Stimulated activated CD8-positive, alpha-beta memory T cell treated with anti-CD3 and anti-CD28 coated beads, Interleukin-7, amount 100 ng/mL, for 1 hour (primary cell): ENCODE measurements around the gene UBE2J2.

Experiments
- DNase-seq, 2 donors: peaks; one replicate each; pipeline ENCODE4 v3.0.0-alpha.2; 2020; ENCODE audit warnings: low read depth in 2 of 2

UBE2J2 gene

GRCh38 chr1:1295154-1295923 is 21.7 kb upstream of the UBE2J2 start:
- DNase-seq: no peak

DNA sequence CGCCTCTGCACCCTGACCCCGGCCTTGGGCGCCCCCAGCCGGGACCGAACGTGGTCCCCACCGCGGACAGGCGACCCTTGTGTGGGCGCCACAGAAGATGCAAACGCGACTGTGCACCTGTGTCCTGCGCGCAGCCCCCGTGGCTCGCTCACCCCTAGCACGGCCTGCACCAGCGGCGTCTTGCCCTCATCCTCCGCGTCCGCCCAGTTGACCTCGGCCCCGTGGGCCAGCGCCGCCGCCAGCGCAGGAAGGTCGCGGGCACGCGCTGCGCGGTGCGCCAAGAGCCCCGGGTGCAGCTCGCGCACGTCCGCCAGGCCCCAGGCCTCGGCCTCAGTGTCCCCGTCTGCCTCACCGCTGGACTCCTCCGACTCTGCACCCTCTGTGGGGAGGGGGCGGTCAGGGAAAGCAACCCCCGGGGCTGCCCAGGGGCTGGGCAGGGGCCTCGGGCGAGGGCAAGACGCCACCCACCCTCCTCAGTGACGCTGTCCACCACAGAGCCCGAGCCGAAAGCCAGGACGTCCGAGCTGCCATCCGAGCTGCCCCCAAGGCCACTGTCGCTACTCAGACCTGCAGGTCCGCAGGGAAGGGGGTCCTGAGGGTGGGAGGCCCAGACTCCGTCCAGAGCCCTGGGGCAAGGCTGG is 20.7 kb upstream of the UBE2J2 start:
- DNase-seq: no peak

DNA sequence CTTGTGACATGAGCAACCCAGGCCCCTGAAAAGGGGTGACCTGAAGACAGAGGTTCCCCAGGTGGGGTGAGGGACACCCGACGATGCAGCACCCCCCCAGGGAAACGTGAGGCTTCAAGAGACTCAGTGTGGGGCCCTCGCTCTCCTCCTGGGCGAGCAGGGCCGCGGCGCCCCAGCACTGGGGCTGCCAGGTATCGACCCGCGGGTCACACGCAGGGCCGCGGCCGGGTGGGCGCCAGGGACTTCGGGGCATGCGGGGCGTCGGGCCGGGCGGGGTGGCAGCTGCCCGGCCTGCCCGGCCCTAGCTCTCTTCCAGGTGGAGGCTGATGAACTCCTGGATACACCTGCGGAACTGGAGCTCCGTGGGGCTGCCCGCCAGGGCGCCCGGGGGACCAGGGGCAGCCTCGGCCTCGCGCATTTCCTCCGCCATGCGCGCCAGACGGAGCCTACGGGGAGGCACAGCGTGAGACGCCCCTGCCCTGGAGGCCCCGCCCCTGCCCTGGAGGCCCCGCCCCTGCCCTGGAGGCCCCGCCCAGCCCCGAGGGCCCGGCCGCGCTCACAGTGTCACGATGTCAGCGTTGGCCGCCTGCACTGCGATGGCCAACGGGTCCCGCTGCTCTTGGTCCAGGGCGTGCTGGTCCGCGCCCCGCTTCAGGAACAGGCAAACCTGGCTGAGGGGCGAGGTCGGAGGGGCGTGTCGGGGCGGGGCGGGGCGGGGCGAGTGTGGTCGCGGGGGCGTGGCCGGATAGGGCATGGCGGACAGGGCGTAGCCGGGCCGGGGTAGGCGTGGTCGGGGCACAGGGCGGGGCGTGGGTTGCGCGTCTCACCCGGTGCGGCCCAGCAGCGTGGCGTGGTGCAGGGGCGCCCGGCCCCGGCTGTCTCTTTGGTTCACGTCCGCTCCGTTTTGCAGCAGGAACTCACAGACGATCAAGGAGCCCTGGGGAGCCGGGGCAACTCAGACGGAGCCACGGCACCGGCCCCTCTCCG is 19.9 kb upstream of the UBE2J2 start:
- no peak for DNase-seq

- no peak for DNase-seq
Measured at GRCh38 chr1:1292851-1293250, 19.2 kb upstream of the UBE2J2 start.

DNA sequence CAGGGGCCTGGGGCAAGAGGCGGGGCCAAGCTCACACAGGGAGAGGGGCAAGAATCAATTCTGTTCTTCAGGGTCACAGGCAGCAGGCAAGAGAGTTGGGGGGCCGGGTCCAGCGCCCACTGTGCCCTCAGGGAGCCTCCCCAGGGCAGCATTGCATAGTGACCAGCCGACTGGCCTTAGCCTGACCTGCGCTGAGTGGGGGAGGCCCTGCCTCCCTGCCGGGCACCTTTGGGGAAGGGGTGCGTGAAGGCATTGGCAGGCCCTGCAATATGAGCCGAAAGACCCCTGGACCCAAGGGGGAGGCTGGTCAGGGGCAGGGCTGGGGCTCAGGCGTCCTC is 18.8 kb upstream of the UBE2J2 start:
- DNase-seq: no peak

GRCh38 chr1:1291548-1292441 is 18.1 kb upstream of the UBE2J2 start:
- peak in 1 of 2 donors; percentile 37 for DNase-seq

DNA sequence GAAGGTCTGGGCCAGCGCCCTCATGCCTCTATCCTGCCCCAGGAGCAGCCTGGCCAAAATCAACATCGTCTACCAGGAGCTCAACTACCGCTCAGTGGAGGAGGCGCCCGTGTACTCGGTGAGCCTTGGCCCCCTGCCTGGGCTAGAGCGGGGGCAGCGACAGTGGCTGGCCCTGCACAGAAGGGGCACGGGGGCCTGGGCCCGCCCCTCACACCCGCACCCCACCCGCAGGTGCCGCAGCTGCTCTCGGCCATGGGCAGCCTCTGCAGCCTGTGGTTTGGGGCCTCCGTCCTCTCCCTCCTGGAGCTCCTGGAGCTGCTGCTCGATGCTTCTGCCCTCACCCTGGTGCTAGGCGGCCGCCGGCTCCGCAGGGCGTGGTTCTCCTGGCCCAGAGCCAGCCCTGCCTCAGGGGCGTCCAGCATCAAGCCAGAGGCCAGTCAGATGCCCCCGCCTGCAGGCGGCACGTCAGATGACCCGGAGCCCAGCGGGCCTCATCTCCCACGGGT is 17.4 kb upstream of the UBE2J2 start:
- no peak for DNase-seq

GRCh38 chr1:1290238-1290731 is 16.6 kb upstream of the UBE2J2 start:
- peak in 1 of 2 donors; percentile 29 for DNase-seq

- DNase-seq: no peak
Measured at GRCh38 chr1:1287288-1288110, 13.8 kb upstream of the UBE2J2 start.

- no peak for DNase-seq
Measured at GRCh38 chr1:1286313-1287261, 12.9 kb upstream of the UBE2J2 start.

GRCh38 chr1:1285611-1286311 is 12.1 kb upstream of the UBE2J2 start:
- no peak for DNase-seq

DNA sequence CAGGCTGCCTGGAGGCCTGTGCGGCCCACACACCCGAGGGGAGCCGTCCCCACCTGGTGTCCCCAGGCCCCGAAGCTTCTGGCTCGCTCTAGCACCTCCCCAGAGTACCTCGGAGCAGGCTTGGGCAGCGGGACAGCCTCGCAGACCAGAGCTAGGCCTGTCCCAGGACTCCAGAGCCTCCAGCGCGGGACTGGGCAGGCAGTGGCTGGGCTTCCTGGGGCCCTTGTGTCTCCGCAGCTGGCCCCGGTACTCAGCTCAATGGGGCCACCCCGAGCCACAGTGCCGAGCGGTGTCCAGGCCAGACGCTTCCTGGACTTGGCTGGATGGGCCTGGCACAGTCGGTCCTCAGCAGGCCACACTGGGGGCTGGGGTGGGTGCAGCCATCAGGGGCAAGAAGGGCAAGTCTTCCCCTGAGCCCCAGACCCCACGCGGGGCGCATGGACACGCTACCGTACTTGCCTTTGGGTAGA is 11.5 kb upstream of the UBE2J2 start:
- no peak for DNase-seq

DNA sequence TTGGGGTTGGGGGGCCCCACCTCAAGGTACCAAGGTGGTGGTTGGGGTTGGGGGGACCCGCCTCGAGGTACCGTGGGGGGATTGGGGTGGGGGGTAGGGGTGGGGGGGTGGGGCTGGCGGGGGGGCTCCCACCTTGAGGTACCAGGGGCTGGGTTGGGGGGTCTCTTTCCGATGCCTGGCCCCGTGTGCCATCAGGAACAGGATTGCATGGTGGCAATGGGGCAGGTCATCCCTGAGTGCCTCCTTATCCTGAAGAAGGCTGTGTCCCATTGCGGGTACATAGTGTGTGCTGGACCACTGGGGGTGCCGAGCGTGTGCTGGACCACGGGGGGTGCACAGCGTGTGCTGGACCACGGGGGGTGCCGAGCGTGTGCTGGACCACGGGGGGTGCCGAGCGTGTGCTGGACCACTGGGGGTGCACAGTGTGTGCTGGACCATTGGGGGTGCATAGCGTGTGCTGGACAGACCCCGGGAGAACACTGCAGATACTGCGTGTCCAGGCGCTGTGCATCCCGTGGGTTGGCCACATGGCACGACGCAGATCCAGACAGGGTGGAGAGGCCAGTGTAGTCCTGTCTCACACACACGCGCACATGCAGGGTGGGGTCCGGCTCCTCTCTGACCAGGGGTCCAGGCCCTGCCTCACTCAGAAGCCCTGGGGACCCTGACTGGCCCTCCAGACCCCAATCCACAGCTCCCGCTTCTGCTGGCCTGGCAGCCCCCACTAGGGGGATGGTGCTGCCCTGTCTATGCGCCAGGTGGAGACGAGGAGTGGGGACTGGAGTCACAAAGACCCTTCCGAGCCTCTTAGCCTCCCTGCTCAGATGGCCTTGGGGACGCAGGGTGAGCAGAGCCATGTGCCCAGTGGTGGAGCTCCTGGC is 10.8 kb upstream of the UBE2J2 start:
- no peak for DNase-seq

- no peak for DNase-seq
Measured at GRCh38 chr1:1283821-1284220, 10.2 kb upstream of the UBE2J2 start.

DNA sequence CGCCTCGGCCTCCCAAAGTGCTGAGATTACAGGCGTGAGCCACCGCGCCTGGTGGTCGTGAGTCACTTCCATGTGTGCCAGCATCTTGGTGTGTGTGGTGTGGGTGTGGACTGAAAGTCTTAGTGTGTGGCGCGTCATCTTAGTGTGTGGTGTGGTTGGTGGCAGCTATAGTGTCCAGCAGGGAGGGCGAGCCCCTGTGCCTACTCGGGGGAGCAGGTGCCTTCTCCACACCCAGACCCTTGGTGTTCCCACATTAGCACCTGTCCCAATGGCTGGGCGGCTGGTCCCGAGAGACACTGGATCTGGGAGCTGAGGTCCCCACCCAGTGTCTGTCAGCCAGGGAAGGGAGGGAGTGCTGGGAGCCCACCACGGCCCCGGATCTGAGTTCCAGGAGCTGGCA is 9.3 kb upstream of the UBE2J2 start:
- DNase-seq: no peak

DNA sequence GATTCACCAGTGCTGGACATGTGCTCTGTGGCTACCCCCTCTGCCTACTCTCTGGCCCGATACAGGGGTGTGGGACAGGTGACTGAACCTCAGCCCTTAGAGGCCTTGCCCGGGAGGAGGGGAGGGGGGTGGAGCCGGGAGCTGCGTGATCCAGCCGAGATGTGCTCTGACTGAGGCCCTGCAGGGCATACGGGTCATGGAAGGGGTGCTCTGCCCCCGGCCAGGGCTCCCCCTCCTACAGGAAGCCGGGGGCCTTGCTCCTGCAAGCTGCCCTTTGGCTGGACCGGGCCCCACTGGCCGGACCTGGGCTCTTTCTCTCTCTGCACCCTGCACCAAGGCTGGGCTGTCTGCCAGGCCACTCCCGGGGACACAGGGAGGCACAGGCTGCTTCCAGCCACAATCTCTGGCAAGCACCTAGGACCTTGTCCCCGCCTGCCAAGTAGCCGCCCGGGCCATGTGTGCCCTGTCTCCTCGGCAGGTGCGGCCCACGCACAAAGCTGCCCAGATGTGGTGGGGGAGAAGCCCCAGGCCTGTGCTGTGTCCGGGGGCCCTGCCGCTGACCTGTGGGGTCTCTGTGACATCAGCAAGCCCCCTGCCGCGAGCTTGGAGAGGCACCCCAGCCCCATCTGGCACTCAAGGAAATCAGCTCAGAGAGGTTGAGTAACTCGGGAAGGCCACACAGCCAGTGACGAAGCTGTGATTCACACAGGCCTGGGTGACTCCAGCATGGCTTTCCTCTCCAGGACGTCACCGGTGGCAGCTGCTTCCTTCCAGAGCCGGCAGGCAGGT is 8.1 kb upstream of the UBE2J2 start:
- DNase-seq: no peak
